NT2/D1 (cell line): Measurements from ENCODE around the gene AJM1.

ENCODE experiments used
- YY1 ChIP-seq: IDR thresholded peaks from 2 replicates; pipeline ENCODE4 v1.6.1; 2011; ENCODE audit not compliant: insufficient read length, insufficient read depth
- ZNF274 ChIP-seq: IDR thresholded peaks from 2 replicates; pipeline ENCODE4 v1.6.1; 2011; ENCODE audit warnings: mild to moderate bottlenecking, low read depth, low read length

DNA sequence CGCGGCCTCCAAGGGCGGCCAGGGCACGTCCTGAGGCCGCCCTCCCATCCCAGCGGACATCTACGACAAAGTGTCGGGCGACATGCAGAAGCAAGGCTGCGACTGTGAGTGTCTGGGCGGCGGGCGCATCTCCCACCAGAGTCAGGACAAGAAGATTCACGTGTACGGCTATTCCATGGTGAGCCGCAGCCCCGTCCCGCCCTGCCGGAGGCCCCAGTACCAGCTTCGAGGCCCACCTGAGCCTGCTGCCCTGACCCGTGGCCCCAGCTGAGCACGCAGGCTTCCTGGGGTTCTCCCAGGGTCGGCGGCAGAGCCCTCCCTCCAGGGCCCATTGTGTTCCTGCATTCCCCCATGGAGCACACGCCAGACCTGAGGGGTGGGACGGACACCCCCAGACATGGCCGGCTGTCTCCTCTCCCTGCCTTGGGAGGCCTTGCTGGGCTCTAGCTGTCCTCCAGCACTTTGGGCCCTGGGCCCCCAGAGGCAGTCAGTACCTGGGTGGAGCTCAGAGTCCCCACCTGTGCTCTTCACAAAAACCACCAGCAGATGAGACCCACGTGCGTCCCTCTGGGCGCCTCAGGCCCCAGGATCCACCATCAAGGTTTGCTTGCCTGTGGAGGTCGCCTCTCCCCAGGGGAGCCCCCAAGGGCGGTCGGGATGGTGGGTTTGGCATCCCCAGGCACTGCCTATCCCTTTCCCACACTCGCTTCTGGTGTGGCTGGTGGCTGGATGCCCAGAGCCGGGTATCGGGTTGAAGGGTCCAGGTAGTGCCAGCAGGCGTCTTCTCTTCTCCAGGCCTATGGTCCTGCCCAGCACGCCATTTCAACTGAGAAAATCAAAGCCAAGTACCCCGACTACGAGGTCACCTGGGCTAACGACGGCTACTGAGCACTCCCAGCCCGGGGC, 7.9 kb downstream of the AJM1 start:
- no peak for TF ChIP-seq YY1
- TF ChIP-seq ZNF274 = no peak
